IMR-90 (cell line): Measurements from ENCODE around the gene PIEZO2. TPM values are rescaled to one million over a fixed set of nuclear protein-coding genes. Genes with fewer than 3 reads are reported as not detected.

Experiments
- ATAC-seq: fragments of 200-7000 bp; cut with Tn5 transposase; 2 replicates; pipeline ENCODE4 v1.9.1; 2020; ENCODE audit warnings: low read depth, mild to moderate bottlenecking, moderate library complexity
- BruUV-seq: library from RNA; stranded (reverse); fragments of 400-500 nt; replicated peaks from 2 replicates; lab custom pipeline; 2021; lab: Mats Ljungman, UMichigan
- CTCF ChIA-PET: fragments of 300-600 bp; formaldehyde crosslinking; extraction: SDS; loops from one replicate; lab custom pipeline; 2021; ENCODE audit warnings: antibody characterized with exemption; lab: Yijun Ruan, JAX
- POLR2A ChIA-PET: fragments of 300-600 bp; sonication (Branson Sonifier 250); formaldehyde crosslinking; loops from one replicate; lab custom pipeline; 2022; ENCODE audit warnings: antibody characterized with exemption; ENCODE audit not compliant: unreplicated experiment; lab: Charles Lee
- DNase-seq: peaks from one replicate; pipeline ENCODE4 v3.0.0; 2013
- H2AFZ ChIP-seq: replicated peaks from 2 replicates; pipeline ENCODE3; 2013; ENCODE audit warnings: low read length, mild to moderate bottlenecking; ENCODE audit not compliant: poor library complexity
- H2AK5ac ChIP-seq: 2 replicates; pipeline ENCODE4 v1.6.1; 2013; ENCODE audit warnings: low read depth, low read length, inconsistent platforms
- H2AK9ac ChIP-seq: replicated peaks from 2 replicates; pipeline ENCODE3; 2013; ENCODE audit warnings: mild to moderate bottlenecking, low read depth, low read length, moderate library complexity; ENCODE audit not compliant: poor library complexity
- H2BK120ac ChIP-seq: 2 replicates; pipeline ENCODE4 v1.6.1; 2013; ENCODE audit warnings: low read depth, low read length, inconsistent platforms
- H2BK15ac ChIP-seq: 3 replicates; pipeline ENCODE4 v1.6.1; 2013; ENCODE audit warnings: low read depth, low read length, inconsistent platforms
- H2BK20ac ChIP-seq: 2 replicates; pipeline ENCODE4 v1.6.1; 2013; ENCODE audit warnings: low read depth, mild to moderate bottlenecking, inconsistent platforms, low read length, moderate library complexity
- H2BK5ac ChIP-seq: 2 replicates; pipeline ENCODE4 v1.6.1; 2013; ENCODE audit warnings: mild to moderate bottlenecking, low read depth, low read length, inconsistent platforms; ENCODE audit not compliant: poor library complexity, severe bottlenecking
- H3K14ac ChIP-seq: replicated peaks from 2 replicates; pipeline ENCODE4 v1.6.1; 2013; ENCODE audit warnings: low read depth, low read length, inconsistent platforms
- H3K18ac ChIP-seq: 2 replicates; pipeline ENCODE4 v1.6.1; 2013; ENCODE audit warnings: low read depth, low read length, control low read depth
- H3K23ac ChIP-seq: 2 replicates; pipeline ENCODE4 v1.6.1; 2013; ENCODE audit warnings: low read depth, low read length, inconsistent platforms
- H3K27ac ChIP-seq: 2 replicates; pipeline ENCODE4 v1.5.1; 2013; ENCODE audit warnings: mild to moderate bottlenecking, control low read depth, low read length; ENCODE audit not compliant: insufficient read depth
- H3K27me3 ChIP-seq: 2 replicates; pipeline ENCODE4 v1.6.1; 2013; ENCODE audit warnings: low read length; ENCODE audit not compliant: control insufficient read depth, insufficient read depth
- H3K36me3 ChIP-seq: 2 replicates; pipeline ENCODE4 v1.6.1; 2013; ENCODE audit warnings: low read length, mixed read lengths; ENCODE audit not compliant: control insufficient read depth, insufficient read depth
- H3K4ac ChIP-seq: 2 replicates; pipeline ENCODE4 v1.6.1; 2013; ENCODE audit warnings: low read depth, low read length, inconsistent platforms
- H3K4me1 ChIP-seq: 2 replicates; pipeline ENCODE4 v1.6.1; 2013; ENCODE audit warnings: low read length, mixed read lengths; ENCODE audit not compliant: control insufficient read depth, insufficient read depth
- H3K4me2 ChIP-seq: 2 replicates; pipeline ENCODE4 v1.6.1; 2013; ENCODE audit warnings: low read depth, mild to moderate bottlenecking, control low read depth, low read length, moderate library complexity
- H3K4me3 ChIP-seq: 2 replicates; pipeline ENCODE4 v1.5.1; 2013; ENCODE audit warnings: low read depth, mild to moderate bottlenecking, control low read depth, low read length, moderate library complexity; ENCODE audit not compliant: insufficient read depth
- H3K56ac ChIP-seq: 2 replicates; pipeline ENCODE4 v1.6.1; 2013; ENCODE audit warnings: low read length, inconsistent platforms; ENCODE audit not compliant: insufficient read depth; ENCODE audit errors: extremely low read depth
- H3K79me1 ChIP-seq, 2 experiments: 2 replicates each; pipeline ENCODE4 v1.6.1; 2013; ENCODE audit warnings: low read length in 2 of 2, inconsistent platforms in 1 of 2, low read depth in 1 of 2
- H3K9ac ChIP-seq: 2 replicates; pipeline ENCODE4 v1.6.1; 2013; ENCODE audit warnings: low read depth, low read length, control low read depth
- H3K9me1 ChIP-seq: 2 replicates; pipeline ENCODE4 v1.6.1; 2013; ENCODE audit warnings: low read length, inconsistent platforms; ENCODE audit not compliant: insufficient read depth
- H3K9me3 ChIP-seq: 2 replicates; pipeline ENCODE4 v1.6.1; 2013; ENCODE audit warnings: low read length; ENCODE audit not compliant: control insufficient read depth, insufficient read depth
- H4K20me1 ChIP-seq: 2 replicates; pipeline ENCODE4 v1.6.1; 2013; ENCODE audit warnings: low read length, inconsistent platforms; ENCODE audit not compliant: insufficient read depth
- H4K5ac ChIP-seq: 2 replicates; pipeline ENCODE4 v1.6.1; 2013; ENCODE audit warnings: mild to moderate bottlenecking, low read depth, low read length, control low read depth
- H4K8ac ChIP-seq, 2 experiments: 2 replicates each; pipeline ENCODE4 v1.6.1; 2013; ENCODE audit warnings: low read depth in 2 of 2, low read length in 2 of 2, control low read depth in 1 of 2, inconsistent platforms in 1 of 2
- H4K91ac ChIP-seq: 2 replicates; pipeline ENCODE4 v1.6.1; 2013; ENCODE audit warnings: low read depth, low read length, inconsistent platforms; ENCODE audit not compliant: insufficient read depth
- CTCF ChIP-seq: conservative IDR thresholded peaks from 2 replicates; pipeline ENCODE4 v1.5.1; 2012; ENCODE audit warnings: mild to moderate bottlenecking, low read depth, low read length, improper control_type of control experiment
- ELK1 ChIP-seq: fragments of 150-350 bp; IDR thresholded peaks from 2 replicates; pipeline ENCODE4 v1.6.1; 2016; ENCODE audit warnings: low read depth, mild to moderate bottlenecking, low read length, moderate library complexity, borderline replicate concordance
- MXI1 ChIP-seq: IDR thresholded peaks from 2 replicates; pipeline ENCODE4 v1.6.1; 2012; ENCODE audit warnings: low read depth, mild to moderate bottlenecking, low read length, moderate library complexity, borderline replicate concordance
- NFE2L2 ChIP-seq: fragments of 150-350 bp; IDR thresholded peaks from 2 replicates; pipeline ENCODE4 v1.6.1; 2016; ENCODE audit warnings: low read depth, mild to moderate bottlenecking, low read length
- RCOR1 ChIP-seq: IDR thresholded peaks from 2 replicates; pipeline ENCODE4 v1.6.1; 2012; ENCODE audit warnings: mild to moderate bottlenecking, low read length, improper control_type of control experiment; ENCODE audit not compliant: insufficient replicate concordance
- RFX5 ChIP-seq: IDR thresholded peaks from 2 replicates; pipeline ENCODE4 v1.8.0; 2012; ENCODE audit warnings: low read depth, mild to moderate bottlenecking, low read length, moderate library complexity
- USF2 ChIP-seq: fragments of 150-350 bp; IDR thresholded peaks from 2 replicates; pipeline ENCODE4 v1.6.1; 2017; ENCODE audit warnings: mild to moderate bottlenecking, antibody characterized with exemption, low read length, low read depth
- WGBS, 2 experiments: methylation state at CpG; one replicate each; pipeline versions ENCODE4 v1.1.5 to v1.1.7; 2013; ENCODE audit warnings: missing lambda C conversion rate in 2 of 2; ENCODE audit not compliant: insufficient read length in 1 of 2; ENCODE audit errors: extremely low coverage in 2 of 2; 5-methylcytosine and 5-hydroxymethylcytosine counted together
- dilution Hi-C: fragments of 300-500 bp; cut with HindIII; formaldehyde crosslinking; loops from one replicate; pipeline ENCODE4 v1.14.3; 2018; ENCODE audit warnings: low sequenced_read_pairs; ENCODE audit not compliant: unreplicated experiment
- in situ Hi-C: fragments of 300-500 bp; cut with MboI; formaldehyde crosslinking; loops from 3 replicates; pipeline ENCODE4 v1.14.3; 2019; ENCODE audit warnings: low sequenced_read_pairs, inconsistent platforms, mixed read lengths
- intact Hi-C: fragments of 100-400 bp; cut with micrococcal nuclease; formaldehyde crosslinking; loops from 2 replicates; pipeline ENCODE4 v1.10.0; 2022
- polyA plus RNA-seq, 3 experiments: library from polyadenylated mRNA; depleted of rRNA; stranded (reverse); fragments of >200 nt; gene quantifications; 2 replicates each; pipeline ENCODE4 v1.2.3, GENCODE V29; 2012; ENCODE audit warnings: low replicate concordance in 1 of 3
- total RNA-seq: library from RNA; depleted of rRNA; stranded (reverse); fragments of >200 nt; gene quantifications from 2 replicates; pipeline ENCODE4 v1.2.3, GENCODE V29; 2012

The PIEZO2 gene
- total and polyA plus RNA-seq, 2 of the 4 experiments (the other 2 are of a cell fraction), result 2.4 to 4.1 TPM

GRCh38 chr18:11113937-11114336, 35.4 kb downstream of the PIEZO2 start:
- Histone ChIP-seq H3K18ac (no peak overlapping the region), H3K14ac (no peak overlapping the region), H3K9ac (no peak overlapping the region), H3K27ac (no peak overlapping the region), H4K5ac (no peak overlapping the region), H2BK5ac (no peak overlapping the region), H3K4me1 (peaks cover 20% of the 10 kb centered on the region), H4K91ac (no peak overlapping the region), H3K36me3 (no peaks in the 10 kb centered on the region), H2AK5ac (no peak overlapping the region), H3K4me3 (no peak overlapping the region), H4K20me1 (no peaks in the 10 kb centered on the region; the same call in 1 of the 2 replicates), H2AK9ac (no peak overlapping the region), H3K9me3 (no peaks in the 10 kb centered on the region), H3K79me1 (0 out of 4 replicates have a peak, but pooled peaks cover 0 to 11% of the 10 kb centered on the region in 2 experiments), H3K23ac (no peak overlapping the region), H2AFZ (no peak overlapping the region), H3K27me3 (no peaks in the 10 kb centered on the region; the same call in 1 of the 2 replicates), H3K4me2 (no peak overlapping the region), H2BK15ac (no peak overlapping the region), H3K56ac (no peak overlapping the region), H3K4ac (no peak overlapping the region), H4K8ac (no peak overlapping the region), H2BK20ac (no peak overlapping the region), H3K9me1 (peaks cover 11% of the 10 kb centered on the region; the same call in 1 of the 2 replicates), H2BK120ac (no peak overlapping the region)
- BruUV-seq, result no TSS peak
- TF ChIP-seq ELK1, result no peak
- TF ChIP-seq CTCF, result no peak
- TF ChIP-seq NFE2L2, result no peak
- no peak for TF ChIP-seq RFX5
- TF ChIP-seq MXI1, result no peak
- no peak for TF ChIP-seq USF2
- TF ChIP-seq RCOR1, result no peak
- ATAC-seq, result no peak
- intact Hi-C loops (no loop called here), dilution Hi-C loops (no loop called here), in situ Hi-C loops (no loop called here)
- POLR2A ChIA-PET, result no interaction called here
- CTCF ChIA-PET, result no interaction called here
- DNase-seq, result no peak
- WGBS, 2 experiments, result no CpG with 5 or more reads among the region's 2 CpGs
